HTERT RPE-1 (cell line): ENCODE data around the gene ADAT1.

Experiments used
- in situ Hi-C: fragments of 300-500 bp; cut with MboI; formaldehyde crosslinking; loops from 4 replicates; pipeline ENCODE4 v1.14.3; 2020; ENCODE audit warnings: low sequenced_read_pairs

ADAT1 gene, protein sequence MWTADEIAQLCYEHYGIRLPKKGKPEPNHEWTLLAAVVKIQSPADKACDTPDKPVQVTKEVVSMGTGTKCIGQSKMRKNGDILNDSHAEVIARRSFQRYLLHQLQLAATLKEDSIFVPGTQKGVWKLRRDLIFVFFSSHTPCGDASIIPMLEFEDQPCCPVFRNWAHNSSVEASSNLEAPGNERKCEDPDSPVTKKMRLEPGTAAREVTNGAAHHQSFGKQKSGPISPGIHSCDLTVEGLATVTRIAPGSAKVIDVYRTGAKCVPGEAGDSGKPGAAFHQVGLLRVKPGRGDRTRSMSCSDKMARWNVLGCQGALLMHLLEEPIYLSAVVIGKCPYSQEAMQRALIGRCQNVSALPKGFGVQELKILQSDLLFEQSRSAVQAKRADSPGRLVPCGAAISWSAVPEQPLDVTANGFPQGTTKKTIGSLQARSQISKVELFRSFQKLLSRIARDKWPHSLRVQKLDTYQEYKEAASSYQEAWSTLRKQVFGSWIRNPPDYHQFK

DNA sequence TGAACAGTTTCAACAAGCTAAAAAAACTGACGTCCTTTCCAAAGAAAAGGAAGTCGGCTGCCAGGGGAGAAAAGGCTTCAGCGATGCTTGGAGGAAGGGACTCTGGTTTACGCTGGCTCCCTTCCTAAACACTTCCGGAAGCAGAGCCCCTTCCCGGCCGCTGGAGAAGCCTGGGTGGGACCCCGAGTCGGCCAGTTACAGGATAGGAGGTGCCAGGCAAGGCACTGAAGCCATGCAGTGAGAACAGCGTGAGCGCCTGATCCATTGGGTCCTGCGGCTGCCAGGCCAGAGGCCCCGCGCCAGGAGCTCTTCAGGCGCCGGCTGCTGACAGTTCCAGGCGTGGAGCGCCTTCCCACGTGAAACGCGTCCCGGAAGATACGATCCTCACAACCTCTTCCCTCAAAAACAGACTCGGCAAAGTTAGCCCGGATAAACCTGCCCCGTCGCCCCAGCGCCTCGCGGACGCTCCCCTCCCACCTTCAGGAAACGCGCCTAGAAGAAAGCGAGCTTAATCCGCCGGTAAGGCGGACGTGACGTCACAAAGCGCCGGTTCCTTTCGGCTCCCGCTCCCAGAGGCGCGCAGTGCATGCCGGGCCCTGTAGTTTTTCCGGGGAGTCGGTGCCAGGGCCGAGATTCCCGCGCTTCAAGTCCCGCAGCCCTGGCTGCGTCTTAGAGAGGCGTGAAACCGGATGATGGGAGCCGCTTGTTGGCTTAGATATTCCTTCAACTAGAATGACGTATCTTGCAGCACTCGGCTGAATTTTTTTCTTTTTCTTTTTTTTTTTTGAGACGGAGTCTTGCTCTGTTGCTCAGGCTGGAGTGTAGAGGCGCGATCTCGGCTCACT lies at the start of gene ADAT1:
ADAT1 (minus strand) TSS at position 521 of the 845 bp plus-strand sequence. CDS start 2,482 bp downstream, outside the sequence.
- in situ Hi-C loops: no loop called here

DNA sequence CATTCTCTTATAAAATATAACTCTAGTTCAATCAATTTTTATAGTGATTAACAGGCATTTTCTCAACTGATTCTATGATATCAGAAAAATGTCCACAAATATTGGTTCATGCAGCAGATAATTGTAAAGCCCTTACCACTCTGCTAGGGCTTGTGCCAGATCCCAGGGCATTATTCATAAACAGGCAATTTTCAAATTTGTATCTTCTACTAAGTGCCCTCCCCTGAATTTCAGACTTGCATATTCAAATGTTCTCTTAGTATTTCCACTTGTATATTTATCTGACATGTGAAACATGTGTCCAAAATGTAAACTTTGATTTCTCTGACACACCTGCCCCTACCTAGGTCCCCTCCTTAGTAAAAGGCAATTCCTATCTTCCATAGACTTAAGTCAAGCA lies 44.4 kb upstream of the ADAT1 start:
- in situ Hi-C loops: no loop called here

DNA sequence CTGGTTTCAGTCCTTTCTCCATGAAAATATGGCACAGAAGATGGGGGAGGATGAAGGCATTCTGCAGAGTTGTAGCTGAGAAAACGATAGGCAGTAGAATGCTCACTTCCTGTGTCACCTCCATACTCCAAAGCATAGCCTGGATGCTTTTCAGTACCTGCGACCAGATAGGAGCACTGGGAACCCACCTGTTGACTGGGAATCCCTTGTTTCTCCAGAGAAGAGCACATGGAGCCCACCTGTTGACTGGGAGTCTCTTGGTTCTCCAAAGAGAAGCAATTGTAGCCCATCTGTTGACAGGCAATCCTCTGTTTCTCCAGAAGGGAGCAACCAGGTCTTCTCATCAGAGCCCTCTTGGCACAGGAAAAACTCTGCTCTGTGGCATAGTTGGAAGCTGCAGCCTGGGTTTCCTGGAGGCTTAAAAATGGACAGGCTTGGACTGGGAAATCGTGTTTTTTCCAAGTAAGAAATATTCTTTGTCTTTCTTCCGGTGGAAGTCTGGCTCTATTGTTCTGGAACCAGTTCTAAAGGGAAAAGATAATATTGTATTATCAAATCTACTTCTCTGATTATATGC lies 37.7 kb upstream of the ADAT1 start:
- in situ Hi-C loops: no loop called here

DNA sequence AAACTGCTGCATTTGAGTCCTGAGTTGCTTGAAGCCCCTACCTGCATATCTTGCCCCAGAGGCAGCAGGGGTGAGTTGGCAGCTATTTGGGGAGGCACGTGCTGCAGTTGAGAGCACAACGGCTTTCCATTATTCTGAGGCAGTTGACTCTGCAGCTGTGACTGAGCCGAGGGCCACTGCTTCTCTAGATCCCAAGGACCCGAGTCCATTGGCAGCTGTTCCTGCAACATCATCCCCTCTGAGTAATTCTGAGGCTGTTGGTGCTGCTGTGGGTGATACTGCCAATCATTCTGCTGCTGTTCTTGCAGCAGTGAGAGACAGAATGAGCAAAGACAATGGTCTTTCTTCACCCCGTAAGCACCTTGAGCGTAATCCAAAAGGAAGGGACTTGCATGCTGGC lies 37.2 kb upstream of the ADAT1 start:
- in situ Hi-C loops: no loop called here

DNA sequence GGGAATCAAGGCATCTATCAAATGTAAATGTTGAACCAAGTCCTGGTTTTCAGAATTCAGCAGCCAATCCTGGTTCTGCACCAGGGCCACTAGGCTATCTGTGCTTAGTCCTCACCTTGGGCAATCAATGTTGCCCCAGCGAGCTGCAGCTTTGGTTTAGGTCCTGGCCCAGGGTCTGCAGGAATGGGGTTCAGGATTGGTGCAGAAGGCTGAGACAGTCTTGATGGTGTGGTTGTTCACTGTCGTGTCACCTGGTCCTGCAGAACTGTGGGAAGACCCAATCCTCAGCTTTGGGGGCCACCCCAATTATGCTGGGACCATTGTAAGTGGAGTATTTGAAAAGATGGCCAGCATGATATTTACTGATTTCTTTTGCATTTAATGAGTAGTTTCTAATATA lies 35.1 kb upstream of the ADAT1 start:
- in situ Hi-C loops: no loop called here

DNA sequence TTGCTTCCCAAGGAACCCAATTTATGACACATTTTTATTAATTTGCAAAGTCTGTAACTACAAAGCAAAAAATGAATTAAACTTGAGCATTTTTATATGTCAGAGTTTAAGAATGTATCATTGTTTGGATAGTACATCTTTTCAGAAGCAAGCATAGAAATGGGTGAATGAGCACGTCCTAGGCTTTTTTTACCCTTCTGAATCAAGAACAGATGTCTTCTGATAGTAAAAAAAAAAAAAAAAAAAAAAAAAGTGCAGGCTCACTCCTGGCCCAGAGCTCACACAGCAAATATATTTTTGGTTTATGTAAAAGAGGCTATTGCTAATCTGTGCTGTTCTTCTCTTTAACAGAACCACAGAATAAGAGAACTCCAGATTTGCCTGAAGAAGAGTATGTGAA lies 30.8 kb upstream of the ADAT1 start:
- in situ Hi-C loops: no loop called here

DNA sequence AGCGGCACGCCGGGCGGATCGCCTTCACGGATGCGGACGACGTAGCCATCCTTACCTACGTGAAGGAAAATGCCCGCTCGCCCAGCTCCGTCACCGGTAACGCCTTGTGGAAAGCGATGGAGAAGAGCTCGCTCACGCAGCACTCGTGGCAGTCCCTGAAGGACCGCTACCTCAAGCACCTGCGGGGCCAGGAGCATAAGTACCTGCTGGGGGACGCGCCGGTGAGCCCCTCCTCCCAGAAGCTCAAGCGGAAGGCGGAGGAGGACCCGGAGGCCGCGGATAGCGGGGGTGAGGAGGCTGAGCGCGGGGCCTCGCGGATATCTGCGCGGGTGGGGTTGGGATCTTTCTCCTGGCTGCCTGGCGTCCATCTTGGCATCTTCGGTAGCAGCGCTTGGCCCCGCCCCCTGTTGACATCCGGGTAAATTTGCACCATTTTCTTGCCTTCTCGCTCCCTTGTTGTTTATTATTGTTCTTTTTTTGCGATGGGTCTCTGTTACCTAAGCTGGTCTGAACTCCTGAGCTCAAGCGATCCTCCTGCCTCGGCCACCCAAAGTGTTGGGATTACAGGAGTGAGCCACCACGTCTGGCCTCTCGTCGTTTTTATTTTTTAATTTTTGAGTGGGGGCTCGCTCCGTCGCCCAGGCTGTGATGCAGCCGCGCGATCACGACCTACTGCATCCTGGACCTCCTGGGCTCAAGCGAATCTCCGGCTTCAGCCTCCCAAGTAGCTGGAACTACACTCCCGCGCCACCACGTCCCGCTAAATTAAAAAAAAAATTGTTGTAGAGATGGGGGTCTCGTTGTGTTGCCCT lies 25.4 kb upstream of the ADAT1 start:
- in situ Hi-C loops: no loop called here

DNA sequence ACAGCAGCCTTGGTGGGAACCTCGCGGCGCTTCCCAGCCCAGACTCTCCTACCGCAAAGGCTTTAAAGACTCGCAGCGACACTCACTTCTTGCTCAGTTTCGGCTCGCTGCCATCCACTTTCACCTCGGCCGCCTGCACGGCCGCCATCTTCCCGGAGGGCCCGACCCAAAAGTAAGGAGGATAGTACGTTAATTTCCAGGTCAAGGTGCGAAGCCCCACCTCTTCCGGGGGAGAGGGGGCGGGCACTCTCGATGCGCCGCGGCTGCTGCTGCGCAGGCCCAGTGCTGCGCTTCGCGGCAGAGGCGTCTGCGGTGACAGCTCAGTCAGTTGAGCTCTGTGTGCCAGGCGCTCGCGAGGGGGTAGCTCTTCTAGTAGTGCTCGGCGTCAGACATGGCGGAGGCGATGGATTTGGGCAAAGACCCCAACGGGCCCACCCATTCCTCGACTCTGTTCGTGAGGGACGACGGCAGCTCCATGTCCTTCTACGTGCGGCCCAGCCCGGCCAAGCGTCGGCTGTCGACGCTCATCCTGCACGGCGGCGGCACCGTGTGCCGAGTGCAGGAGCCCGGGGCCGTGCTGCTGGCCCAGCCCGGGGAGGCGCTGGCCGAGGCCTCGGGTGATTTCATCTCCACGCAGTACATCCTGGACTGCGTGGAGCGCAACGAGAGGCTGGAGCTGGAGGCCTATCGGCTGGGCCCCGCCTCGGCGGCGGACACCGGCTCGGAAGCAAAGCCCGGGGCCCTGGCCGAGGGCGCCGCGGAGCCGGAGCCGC lies 24.6 kb upstream of the ADAT1 start, which contains the start of the genes KARS1 and TERF2IP:
KARS1 (minus strand) TSS at position 174 of the 773 bp plus-strand sequence; CDS start at position 148, 26 bp downstream.
TERF2IP (plus strand) TSS at position 282 of the 773 bp plus-strand sequence; CDS start at position 392, 110 bp downstream.
- in situ Hi-C loops: no loop called here

DNA sequence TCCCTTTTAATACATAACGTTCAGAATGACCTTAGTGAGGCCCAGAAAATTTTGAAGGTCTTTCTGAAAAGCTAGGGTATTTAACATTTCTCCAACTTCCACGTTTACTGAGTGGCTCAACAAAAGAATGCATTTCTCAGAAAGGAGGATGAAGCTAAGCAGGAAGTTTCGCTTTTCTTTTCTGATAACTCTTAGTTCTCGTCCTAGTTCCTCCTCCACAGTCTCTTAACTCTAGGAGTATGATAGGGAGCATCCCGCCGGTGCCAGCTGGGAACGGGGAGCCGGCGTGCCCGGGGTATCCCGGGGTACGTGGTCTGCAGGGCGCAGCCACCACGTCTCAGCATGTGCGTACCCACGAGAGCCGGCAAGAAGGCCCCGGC lies 24.0 kb upstream of the ADAT1 start:
- in situ Hi-C loops: no loop called here

DNA sequence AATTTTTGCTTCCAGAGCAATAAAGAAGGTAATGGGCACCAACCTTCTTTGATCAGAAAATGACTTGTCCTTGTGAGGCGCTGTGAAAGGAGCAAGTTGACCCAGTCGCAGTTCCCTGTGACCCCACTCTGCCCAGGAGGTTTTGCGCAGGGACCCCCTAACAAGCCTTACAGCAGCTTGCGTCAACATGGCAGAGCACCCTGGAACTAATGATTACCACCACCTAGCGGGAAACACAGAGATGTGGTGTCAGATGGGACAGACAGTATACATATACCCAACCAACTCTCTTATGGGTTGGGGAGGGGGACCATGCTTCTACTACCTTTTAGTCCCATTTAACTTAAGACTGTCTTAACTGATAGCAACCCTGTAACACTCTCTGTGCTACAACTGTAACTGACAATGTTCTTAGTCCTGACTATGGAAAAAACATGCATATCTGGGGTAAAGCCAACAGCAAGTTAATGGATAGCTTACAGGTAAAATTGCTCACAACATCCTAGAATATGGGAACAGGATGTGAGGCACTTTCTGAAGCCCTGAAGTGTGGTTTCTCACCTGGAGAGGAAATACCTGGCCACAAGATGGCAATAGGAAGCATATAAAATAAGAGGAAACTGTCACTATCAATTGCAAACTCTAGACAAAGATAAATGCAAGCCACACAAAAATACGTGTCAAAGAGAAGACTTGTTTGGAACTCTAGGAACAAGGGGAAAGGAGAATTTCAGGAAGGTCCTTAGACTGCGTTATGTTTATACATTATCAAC lies 21.3 kb upstream of the ADAT1 start:
- in situ Hi-C loops: no loop called here

DNA sequence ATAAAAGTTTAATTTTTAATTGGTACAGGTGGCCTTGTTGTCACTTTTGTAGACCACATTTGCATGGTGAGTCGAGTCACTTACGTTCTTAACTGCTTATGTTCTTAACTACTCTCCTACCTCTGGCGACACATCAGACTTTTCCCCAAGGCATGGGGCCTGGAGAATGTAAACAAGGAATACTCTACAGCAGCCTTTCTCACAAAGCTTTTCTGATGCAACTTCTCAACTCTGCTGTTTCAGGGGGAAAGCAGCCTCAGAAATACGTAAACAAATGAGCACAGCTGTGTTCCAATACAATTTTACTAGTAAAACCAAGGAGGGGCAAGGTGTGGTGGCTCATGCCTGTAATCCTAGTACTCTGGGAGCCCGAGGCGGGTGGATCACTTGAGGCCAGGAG lies 17.5 kb upstream of the ADAT1 start:
- in situ Hi-C loops: no loop called here

DNA sequence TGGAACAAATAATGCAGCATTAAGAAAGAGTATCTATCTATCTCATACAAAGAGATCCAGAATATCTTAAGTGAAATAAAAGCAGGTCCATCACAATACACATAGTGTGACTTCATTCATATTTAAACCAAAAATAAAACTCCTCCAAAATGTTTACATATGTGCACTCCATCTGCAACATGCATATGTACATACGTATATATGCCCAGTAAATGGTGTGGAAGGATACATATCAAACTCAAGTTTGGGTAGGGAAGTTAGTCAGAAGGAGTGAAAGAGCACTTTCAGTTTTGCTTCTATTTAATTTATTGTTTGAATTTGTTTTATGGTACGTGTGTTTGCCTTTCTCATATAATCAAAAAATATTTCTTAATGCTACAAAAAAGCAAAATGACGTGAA lies 12.0 kb upstream of the ADAT1 start:
- in situ Hi-C loops: no loop called here

DNA sequence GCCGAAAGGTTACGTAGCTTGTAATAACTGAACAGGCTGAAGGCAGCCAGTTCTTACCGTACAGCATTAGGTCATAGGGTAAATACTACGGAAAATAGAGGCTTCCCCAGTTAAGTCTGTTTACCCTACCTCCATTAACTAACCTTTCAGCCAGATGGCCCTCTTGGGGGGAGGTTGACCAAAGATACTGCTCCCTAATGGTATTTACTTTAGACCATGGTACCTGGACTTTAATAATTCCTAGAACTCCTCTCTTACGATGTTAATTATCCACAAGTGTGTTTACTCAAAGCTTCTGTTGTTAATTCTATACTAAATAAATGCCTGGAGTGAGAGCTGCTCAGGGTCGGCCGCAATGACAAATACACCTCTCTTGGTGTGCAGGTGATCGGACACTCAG lies 9.8 kb upstream of the ADAT1 start:
- in situ Hi-C loops: no loop called here

DNA sequence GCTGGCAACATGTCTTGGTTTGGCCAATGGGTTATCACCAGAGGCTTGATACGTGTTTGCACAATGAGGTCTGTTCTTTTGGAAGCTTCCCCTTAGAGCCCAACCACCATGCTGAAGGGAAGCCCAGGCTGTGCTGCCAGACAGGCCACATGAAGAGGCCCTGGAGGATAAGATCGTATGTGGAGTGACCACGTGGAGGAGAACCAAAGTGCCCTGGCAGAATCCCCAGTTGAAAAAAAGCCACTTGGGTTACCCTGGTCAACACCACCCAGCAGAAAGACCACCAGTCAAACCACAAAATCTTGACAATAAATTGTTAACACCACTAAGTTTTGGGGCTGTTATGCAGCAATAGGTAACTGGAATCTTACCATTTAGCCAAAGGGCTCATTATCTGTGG lies 7.0 kb upstream of the ADAT1 start:
- in situ Hi-C loops: no loop called here

DNA sequence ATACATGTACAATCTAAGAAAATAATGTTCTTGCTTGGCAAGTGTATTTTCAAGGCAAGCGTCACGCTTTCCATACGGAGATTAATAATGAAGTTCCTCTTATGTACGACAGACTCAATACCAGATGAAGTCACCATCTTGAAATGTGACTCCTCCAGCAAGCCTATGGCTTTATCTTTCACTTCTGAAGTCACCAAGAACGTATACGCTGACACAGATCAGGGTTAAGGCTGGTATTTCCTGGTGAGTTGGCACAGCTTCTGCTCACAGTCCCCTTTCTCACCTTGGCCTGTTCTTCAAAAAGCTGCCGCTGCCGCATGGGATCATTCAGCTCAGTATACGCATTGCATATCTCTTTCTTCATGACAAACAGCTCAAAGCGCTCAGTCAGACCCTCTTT lies 6.1 kb upstream of the ADAT1 start:
- in situ Hi-C loops: no loop called here

DNA sequence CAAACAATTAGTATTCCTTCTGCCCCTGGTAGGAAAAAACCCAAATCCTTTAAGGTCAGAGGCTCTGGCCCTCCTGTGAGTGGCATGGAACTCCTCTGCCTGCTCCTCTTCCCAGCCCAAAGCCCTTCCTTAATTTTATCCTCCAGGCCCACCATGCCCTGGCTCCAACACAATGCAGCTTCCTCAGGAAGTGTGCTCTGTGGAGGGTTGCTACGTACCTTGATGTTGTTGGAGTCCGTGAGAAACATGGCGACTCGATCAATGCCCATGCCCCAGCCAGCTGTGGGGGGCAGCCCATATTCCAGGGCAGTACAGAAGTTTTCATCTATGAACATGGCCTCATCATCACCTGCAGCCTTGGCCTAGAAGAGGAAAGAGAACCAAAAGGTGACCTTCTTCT lies 5.3 kb upstream of the ADAT1 start:
- in situ Hi-C loops: no loop called here

DNA sequence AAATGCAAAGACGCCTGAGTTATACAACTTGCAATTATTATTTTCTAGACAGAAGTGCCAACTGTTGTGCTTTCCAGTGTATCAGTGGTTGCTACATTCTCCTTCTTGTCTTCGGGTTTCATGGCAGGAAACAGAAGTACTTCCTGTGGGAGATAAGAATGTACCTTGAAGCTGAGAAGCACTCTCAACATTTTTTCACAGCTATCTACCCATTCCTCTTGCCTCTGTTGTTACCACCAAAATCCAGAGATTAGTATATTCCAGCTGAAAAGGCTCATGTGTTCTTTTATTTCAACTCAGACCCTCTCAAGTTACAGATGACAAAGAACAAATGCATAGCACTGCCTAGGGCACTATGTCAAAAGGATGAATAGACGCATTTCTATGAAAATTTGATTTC lies 4.8 kb upstream of the ADAT1 start:
- in situ Hi-C loops: no loop called here

DNA sequence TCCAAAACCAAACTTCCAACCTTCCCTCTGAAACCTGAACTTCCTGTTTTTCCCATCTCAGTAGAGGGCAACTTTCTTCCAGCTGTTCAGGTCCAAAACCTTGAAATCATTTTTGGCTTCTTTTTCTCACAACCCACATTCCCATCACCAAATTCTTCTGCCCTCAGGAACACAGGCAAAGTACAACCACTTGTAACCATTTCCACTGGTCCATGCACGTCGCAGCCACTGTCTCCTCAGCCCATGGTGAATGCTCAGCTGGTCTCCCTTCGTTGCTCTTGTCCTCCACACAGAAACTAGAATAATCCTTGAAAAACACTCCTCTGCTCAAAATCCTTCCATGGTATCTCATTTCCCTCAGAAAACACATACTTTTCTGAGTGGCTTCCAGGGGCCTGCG lies 3.7 kb upstream of the ADAT1 start:
- in situ Hi-C loops: no loop called here

DNA sequence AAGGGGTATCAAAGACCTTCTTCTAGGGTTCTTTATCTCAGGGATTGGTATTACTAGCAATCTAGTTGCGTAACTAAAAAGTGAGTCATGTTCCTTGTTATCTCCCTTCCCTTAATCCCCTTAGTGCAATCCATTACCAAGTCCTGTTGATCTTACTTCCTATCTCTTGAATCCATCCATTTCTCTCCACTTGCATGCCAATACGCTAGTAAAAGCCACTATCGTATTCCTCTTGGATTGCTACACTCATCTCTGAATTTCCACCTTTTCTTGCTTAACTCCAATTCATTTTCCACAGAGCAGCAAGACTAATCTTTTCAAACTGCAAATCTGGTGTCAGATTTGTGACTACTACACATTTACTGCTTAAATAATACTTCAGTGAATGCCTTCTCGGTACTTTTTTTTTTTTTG lies 1.8 kb upstream of the ADAT1 start:
- in situ Hi-C loops: no loop called here
